Activated naive CD4-positive, alpha-beta T cell treated with anti-CD3 and anti-CD28 coated beads, Interleukin-2, amount 10 ng/mL, durations not matched to agents 5 hours and 36 hours (primary cell): ENCODE measurements around the gene ZNF679. TPM values are rescaled to one million over a fixed set of nuclear protein-coding genes. Genes with fewer than 3 reads are reported as not detected.

Source experiments
- total RNA-seq, 2 experiments: library from RNA; stranded (reverse); gene quantifications; one replicate each; pipeline ENCODE4 v1.2.3, GENCODE V29; 2021

Gene ZNF679
- not detected for total RNA-seq

GRCh38 chr7:64228174-64228573 lies at the start of gene ZNF679:
Gene ZNF679, plus strand, starts transcription at chr7:64228474. Its CDS starts 20,644 bp downstream, at chr7:64249118.

GRCh38 chr7:64206903-64207302 lies 21.4 kb upstream of the ZNF679 start, which contains the start of gene ZNF735:
Gene ZNF735, plus strand, starts transcription at chr7:64207203. Its CDS starts 0 bp downstream, at chr7:64207203.

GRCh38 chr7:64313740-64314491 lies 85.6 kb downstream of the ZNF679 start, which contains the start of gene ZNF736:
Gene ZNF736, plus strand, starts transcription at chr7:64313961. Its CDS starts 190 bp downstream, at chr7:64314151.

Other genes starting within 250 kb of the ZNF679 start
- not detected for gene ZNF722, start 229.6 kb upstream of the ZNF679 start, total RNA-seq
- under 1 TPM in 1 of 2 experiments, not detected in 1; 0.15 TPM for gene ZNF727, start 183.0 kb upstream of the ZNF679 start, total RNA-seq
- not detected for gene ZNF735, start 21.3 kb upstream of the ZNF679 start, total RNA-seq
- 10 to 100 TPM; 23.9 to 24.2 TPM for gene ZNF736, start 85.5 kb downstream of the ZNF679 start, total RNA-seq